ENCODE measurements around the gene NFATC2. TPM values are rescaled to one million over a fixed set of nuclear protein-coding genes. Genes with fewer than 3 reads are reported as not detected.

NFATC2 gene
- total RNA-seq, 1 donor from 2014 or later: 46.0 TPM

DNA sequence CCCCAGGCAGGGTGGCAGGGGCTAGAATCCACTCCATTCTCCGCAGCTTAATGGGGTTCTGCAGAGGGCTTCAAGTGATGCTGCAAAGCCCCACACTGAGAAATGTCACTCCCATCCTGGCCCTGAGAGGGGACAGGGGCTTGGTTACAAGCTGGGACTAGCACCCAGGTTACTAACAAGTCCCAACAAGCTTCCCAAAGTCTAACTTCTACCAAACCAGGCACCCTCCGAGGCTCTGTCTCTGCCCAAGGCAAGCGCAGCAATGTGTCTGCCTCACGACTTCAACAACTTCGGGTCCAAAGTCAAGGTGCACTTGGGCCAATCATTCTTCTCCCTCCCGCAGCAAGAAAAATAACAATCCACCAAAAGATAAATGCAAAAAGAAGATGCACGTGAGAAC is 45.6 kb downstream of the NFATC2 start:
- Mint-ChIP-seq H3K4me1 (peaks cover 97% of the 10 kb centered on the region), H3K36me3 (ENCODE audit: low read depth) (peaks cover 27% of the 10 kb centered on the region), H3K9me3 (no peaks in the 10 kb centered on the region), H3K27me3 (no peaks in the 10 kb centered on the region), H3K4me3 (peak overlapping the region; percentile 75), H3K27ac (peak overlapping the region; percentile 84)
- TF ChIP-seq, protein P1, sequence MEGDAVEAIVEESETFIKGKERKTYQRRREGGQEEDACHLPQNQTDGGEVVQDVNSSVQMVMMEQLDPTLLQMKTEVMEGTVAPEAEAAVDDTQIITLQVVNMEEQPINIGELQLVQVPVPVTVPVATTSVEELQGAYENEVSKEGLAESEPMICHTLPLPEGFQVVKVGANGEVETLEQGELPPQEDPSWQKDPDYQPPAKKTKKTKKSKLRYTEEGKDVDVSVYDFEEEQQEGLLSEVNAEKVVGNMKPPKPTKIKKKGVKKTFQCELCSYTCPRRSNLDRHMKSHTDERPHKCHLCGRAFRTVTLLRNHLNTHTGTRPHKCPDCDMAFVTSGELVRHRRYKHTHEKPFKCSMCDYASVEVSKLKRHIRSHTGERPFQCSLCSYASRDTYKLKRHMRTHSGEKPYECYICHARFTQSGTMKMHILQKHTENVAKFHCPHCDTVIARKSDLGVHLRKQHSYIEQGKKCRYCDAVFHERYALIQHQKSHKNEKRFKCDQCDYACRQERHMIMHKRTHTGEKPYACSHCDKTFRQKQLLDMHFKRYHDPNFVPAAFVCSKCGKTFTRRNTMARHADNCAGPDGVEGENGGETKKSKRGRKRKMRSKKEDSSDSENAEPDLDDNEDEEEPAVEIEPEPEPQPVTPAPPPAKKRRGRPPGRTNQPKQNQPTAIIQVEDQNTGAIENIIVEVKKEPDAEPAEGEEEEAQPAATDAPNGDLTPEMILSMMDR (IDR thresholded peaks at IDR 0.05): no peak
- POLR2A ChIA-PET: interaction anchor here (1.8 to 3.7 kb wide), 2 partner anchors 36 to 45 kb away, joined by 8 to 12 read pairs; partner anchors contain the start of gene NFATC2
- DNase-seq: no peak
- intact Hi-C loops (cut with micrococcal nuclease): loop anchor here (1.0 kb wide), 1 partner anchor 36 kb away; no protein-coding TSS in a partner anchor
- ATAC-seq (ENCODE audit: low read depth): no peak
- CTCF ChIA-PET: no interaction called here

DNA sequence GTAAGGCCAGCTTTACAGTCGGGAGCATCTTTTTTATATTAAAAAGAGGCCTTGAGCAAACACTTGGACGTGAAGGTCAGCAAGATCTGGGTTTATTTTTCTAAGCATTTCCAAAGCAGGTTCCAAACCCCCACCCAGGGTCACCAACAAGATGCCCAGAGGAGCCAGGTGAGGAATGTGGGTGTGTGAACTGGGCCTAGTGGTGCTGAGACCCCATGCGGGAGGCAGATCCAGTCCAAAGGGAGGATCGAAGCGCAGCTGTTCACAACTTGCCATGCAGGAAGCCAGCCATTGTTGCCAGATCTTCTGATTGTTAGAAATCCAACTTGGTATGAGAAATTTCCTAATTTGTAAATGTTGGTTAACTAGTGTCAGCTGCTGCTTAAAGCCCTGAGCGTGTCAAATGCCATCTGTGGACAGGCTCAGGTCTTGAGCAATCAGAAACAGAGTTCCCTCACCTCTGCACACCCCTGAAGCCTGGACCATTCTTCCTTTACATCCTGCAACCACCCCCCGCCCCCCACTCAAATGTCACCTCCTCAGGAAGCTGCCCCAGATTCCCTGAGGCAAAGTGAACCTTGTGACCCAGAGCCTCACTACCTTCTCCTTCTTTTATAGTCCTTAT is 46.5 kb downstream of the NFATC2 start:
- no peaks in the 10 kb centered on the region for H3K27me3 Mint-ChIP-seq
- DNase-seq: no peak
- H3K4me1 Mint-ChIP-seq: peaks cover 95% of the 10 kb centered on the region
- TF ChIP-seq, protein P1 (IDR thresholded peaks at IDR 0.05): no peak
- ATAC-seq (ENCODE audit: low read depth): no peak
- H3K27ac Mint-ChIP-seq: peak overlapping the region; percentile 59
- CTCF ChIA-PET: no interaction called here
- intact Hi-C loops (cut with micrococcal nuclease): no loop called here
- H3K4me3 Mint-ChIP-seq: no peak overlapping the region
- H3K9me3 Mint-ChIP-seq: no peaks in the 10 kb centered on the region
- POLR2A ChIA-PET: interaction anchor here (0.6 to 3.7 kb wide), 2 partner anchors 35 to 164 kb away, joined by 4 to 12 read pairs; no protein-coding TSS in a partner anchor
- H3K36me3 Mint-ChIP-seq (ENCODE audit: low read depth): peaks cover 35% of the 10 kb centered on the region

DNA sequence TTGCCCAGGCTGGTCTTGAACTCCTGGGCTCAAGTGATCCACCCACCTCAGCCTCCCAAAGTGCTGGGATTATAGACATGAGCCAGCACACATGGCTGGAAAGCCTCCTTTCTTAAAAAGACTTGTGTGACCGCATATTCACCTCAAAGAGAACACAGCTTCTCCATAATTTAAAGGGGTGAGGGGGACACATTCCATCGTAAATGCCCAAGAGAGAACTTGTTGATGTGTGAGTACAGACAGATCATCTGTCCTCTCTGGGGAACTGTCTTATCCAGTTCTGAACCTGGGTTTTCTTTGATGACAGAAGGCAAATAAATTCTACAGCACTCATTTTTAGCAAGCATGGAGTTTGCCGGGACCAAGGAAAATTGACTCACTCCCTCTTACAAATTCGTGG is 47.2 kb downstream of the NFATC2 start:
- DNase-seq (no peak), ATAC-seq (ENCODE audit: low read depth) (no peak)
- peak overlapping the region; percentile 12 for H3K27ac Mint-ChIP-seq
- ChIA-PET CTCF (no interaction called here), POLR2A (interaction anchor here (3.7 kb wide), 1 partner anchor 34 kb away, joined by 12 read pairs; no protein-coding TSS in a partner anchor)
- intact Hi-C loops (cut with micrococcal nuclease): no loop called here
- TF ChIP-seq, protein P1 (IDR thresholded peaks at IDR 0.05): no peak
- peaks cover 40% of the 10 kb centered on the region for H3K36me3 Mint-ChIP-seq (ENCODE audit: low read depth)
- H3K27me3 Mint-ChIP-seq: no peaks in the 10 kb centered on the region
- no peak overlapping the region for H3K4me3 Mint-ChIP-seq
- H3K4me1 Mint-ChIP-seq: peaks cover 94% of the 10 kb centered on the region
- no peaks in the 10 kb centered on the region for H3K9me3 Mint-ChIP-seq

DNA sequence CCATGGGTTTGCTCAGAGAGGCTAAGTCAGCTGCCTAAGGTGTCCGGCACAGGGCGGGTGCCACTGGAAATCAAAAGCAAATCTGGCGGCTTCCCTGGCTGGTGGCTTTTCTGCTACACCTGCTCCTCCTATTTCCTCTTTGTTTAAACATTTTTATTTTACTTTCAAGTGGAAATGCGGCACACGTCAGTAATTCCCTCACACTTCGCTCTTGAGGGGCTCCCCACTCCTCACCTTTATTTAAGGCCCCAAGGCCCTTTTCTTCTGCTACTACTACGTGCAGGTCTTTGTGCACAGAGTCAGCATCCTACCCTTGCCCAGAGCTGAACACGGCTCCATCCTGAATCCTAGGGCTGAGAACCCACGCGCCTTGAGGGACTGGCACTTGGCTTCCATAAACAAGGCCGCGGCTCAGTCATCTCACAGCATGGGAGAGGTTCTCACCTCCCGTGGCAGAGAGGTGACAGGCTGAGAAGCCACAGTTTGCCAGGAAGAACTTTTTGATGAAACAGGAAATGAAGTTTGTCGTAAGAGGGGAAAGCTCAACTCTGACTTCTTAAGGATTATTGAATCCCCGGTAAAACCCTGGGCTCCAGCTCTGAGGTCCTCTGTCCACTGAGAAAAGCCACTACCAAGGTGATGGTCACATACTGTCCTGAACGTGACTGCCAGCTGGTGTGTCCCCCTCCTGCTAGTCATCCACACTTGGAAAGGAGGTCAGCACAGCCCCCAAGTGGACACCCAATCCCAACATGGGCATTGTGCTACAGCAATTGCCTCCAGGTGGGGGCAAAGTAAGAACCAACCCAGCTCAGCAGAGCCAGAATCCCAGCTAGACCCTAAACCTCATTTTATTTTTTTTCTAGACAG is 48.0 kb downstream of the NFATC2 start:
- H3K4me1 Mint-ChIP-seq: peaks cover 88% of the 10 kb centered on the region
- ChIA-PET POLR2A (interaction anchor here (3.7 kb wide), 1 partner anchor 33 kb away, joined by 12 read pairs; no protein-coding TSS in a partner anchor), CTCF (interaction anchor here (1.0 kb wide), 1 partner anchor 109 kb away, joined by 4 read pairs; no protein-coding TSS in a partner anchor)
- H3K4me3 Mint-ChIP-seq: peak overlapping the region; percentile 32
- no peak for ATAC-seq (ENCODE audit: low read depth)
- peak overlapping the region; percentile 46 for H3K27ac Mint-ChIP-seq
- TF ChIP-seq, protein P1 (IDR thresholded peaks at IDR 0.05): no peak
- H3K27me3 Mint-ChIP-seq: no peaks in the 10 kb centered on the region
- peaks cover 48% of the 10 kb centered on the region for H3K36me3 Mint-ChIP-seq (ENCODE audit: low read depth)
- DNase-seq: no peak
- no peaks in the 10 kb centered on the region for H3K9me3 Mint-ChIP-seq
- intact Hi-C loops (cut with micrococcal nuclease): no loop called here

DNA sequence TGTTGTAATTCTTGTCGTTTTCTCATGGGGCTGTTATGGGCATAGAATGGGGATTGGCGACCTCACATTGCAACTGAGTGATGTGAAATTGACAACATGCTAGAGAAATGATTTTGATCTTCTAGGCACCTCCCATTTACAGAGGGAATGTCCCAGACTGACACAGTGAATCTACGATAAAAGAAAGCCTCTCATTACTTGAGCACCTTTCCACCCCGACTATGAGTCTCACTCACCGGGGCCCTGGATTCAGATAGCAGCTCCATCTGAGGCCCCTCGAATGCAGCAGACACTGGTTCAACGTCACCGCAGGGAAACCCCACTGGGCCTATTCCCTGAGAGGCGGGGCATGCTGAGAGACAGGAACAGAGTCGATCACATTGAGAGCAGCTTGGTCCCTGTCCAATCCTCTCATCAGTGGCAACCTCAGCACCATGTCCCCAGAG is 49.1 kb downstream of the NFATC2 start:
- Mint-ChIP-seq H3K4me1 (peaks cover 80% of the 10 kb centered on the region), H3K27ac (no peak overlapping the region), H3K36me3 (ENCODE audit: low read depth) (peaks cover 50% of the 10 kb centered on the region), H3K27me3 (no peaks in the 10 kb centered on the region), H3K9me3 (no peaks in the 10 kb centered on the region), H3K4me3 (no peak overlapping the region)
- TF ChIP-seq, protein P1 (IDR thresholded peaks at IDR 0.05): no peak
- no peak for ATAC-seq (ENCODE audit: low read depth)
- CTCF ChIA-PET: no interaction called here
- DNase-seq: no peak
- intact Hi-C loops (cut with micrococcal nuclease): no loop called here
- POLR2A ChIA-PET: interaction anchor here (0.6 to 3.7 kb wide), 3 partner anchors 32 to 36 kb away, joined by 3 to 12 read pairs (median 4); no protein-coding TSS in a partner anchor
